ENCODE measurements around the gene LHPP.

DNA sequence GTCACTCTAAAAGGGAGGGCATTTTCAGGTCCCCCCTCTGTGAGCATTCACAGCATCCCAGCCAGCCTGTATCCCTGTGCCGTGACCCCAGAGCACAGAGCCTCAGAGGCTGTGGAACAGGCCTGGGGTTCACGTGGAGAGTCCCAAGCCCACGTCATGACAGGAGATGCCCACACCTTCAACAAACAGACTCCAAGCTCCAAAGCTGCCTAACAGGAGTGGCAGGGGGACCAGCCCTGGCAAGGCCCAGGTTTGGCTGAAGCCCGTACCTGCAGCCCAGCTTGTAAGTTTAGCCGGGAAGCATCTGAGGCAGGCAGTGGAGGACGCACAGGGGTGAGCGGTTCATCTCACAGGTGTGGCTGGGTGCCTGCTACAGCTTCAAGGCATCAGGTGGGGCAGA lies 33.5 kb downstream of the LHPP start:
- TF ChIP-seq, protein P1, sequence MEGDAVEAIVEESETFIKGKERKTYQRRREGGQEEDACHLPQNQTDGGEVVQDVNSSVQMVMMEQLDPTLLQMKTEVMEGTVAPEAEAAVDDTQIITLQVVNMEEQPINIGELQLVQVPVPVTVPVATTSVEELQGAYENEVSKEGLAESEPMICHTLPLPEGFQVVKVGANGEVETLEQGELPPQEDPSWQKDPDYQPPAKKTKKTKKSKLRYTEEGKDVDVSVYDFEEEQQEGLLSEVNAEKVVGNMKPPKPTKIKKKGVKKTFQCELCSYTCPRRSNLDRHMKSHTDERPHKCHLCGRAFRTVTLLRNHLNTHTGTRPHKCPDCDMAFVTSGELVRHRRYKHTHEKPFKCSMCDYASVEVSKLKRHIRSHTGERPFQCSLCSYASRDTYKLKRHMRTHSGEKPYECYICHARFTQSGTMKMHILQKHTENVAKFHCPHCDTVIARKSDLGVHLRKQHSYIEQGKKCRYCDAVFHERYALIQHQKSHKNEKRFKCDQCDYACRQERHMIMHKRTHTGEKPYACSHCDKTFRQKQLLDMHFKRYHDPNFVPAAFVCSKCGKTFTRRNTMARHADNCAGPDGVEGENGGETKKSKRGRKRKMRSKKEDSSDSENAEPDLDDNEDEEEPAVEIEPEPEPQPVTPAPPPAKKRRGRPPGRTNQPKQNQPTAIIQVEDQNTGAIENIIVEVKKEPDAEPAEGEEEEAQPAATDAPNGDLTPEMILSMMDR (IDR thresholded peaks at IDR 0.05) = no peak
- TF ChIP-seq POLR2A (IDR thresholded peaks at IDR 0.05) (no peak), POLR2AphosphoS5 (IDR thresholded peaks at IDR 0.05) (no peak), EP300 (IDR thresholded peaks at IDR 0.05) (no peak)
